Mesangial cell (primary cell): Measurements from ENCODE around the gene APCDD1. TPM values are rescaled to one million over a fixed set of nuclear protein-coding genes. Genes with fewer than 3 reads are reported as not detected.

Experiments used
- total RNA-seq: library from RNA; depleted of rRNA; stranded (reverse); fragments of >200 nt; gene quantifications from 2 replicates; pipeline ENCODE4 v1.2.3, GENCODE V29; 2015

Gene APCDD1
- total RNA-seq: 3.4 TPM in 1 of 2 replicates, not detected in the other

DNA sequence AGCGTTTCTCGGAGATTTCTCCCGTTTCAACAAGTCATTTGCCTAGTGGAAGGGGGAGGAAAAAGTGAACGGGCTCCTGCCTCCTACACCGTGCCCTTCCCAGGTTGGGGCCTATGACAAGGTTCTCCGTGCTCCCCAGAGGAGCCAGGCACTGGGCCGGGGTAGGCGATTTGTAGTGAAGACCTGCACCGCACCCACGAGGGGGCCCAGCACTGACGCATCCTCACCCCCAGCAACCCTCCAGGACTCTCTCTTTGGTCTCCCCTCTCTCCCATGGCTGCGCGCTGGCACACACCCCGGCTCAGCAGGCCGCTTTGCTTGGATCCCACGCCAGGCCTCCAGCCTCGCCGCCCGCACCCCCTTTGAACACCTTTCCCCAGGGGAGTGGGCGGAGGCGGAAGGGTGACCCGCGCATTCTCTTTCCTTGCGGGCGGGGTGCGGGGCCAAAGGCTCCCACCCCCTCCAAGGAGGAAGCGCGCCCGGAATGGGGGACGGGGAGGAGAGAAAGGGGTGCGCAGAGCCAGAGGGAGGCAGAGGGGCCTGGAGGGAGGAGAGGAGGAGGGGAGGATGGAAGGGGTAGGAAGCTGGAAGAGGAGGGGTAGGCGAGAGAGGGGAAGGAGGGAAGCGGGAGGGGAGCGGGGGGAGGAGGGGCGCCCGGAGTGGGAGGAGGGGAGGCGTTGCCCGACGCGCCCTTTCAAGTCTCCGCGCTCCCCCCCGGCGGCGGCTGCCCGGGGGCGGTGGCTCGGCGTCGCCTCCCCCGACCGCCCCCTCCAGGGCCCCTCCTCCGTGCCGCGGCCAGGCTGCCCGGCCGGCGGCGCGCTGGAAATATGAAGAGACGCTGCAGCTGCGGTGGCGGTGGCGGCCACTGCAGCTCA lies at the start of gene APCDD1:
APCDD1 (plus strand) TSS at position 830 of the 875 bp plus-strand sequence. CDS start 347 bp downstream, outside the sequence.

DNA sequence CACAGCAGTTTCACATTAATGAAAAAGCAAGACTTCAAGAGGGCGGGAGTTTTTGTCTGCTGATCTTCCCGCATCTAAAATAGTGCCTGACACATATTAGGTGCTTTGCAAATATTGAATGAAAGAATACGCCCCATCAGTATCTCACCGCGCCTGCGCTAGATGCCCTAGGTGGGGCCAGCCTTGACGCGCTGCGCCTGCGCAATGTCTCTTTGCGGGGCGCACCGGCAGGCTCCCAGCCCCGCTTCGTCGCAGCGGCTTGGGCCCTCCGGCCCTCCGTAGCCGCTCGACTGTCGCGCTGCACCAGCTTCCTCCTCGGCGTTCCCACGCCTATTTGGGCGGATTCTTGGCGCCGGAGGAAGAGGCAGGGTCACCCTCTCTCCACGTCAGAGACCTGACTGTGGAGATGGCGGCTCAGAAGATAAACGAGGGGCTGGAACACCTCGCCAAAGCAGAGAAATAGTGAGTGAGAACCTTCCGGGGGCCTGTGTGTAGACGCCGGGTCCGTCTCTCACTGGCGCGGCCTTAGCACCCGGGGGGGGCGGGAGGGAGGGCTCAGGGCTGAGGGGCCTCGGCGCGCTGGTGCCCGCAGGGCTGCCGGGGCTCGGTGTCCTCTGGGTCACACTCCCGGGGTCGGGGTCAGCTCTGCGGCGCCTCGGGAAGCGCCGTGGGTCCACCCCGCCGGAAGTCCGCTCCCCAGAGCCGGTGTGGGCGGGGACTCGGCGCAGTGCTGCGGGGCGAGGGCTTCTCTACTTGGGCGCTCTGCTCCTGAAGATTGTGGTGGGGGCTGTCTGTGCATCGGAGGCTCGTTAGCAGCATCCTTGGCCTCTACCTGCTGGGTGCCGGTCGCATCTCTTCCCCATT lies 71.5 kb downstream of the APCDD1 start, which contains the start of gene NAPG:
NAPG (plus strand) TSS at position 331 of the 864 bp plus-strand sequence; CDS start at position 407, 76 bp downstream.

Other genes with a start within 250 kb of the APCDD1 start
- 9.1 and 12.5 TPM in 2 replicates for gene NAPG, start 71.4 kb downstream of the APCDD1 start, total RNA-seq